ENCODE results near the gene PDPR.
A peak's percentile ranks its signal among the peaks of the same experiment; 100 is the strongest.
"Not testable (repeated sequence)": the region's sequence is repeated elsewhere in the genome, so short reads cannot be mapped to it uniquely, and the experiment has no call there.

PDPR gene

GRCh38 chr16:70113982-70114826 is at the start of gene PDPR:
Gene PDPR, plus strand, starts transcription at chr16:70114332. Its CDS starts 6,161 bp downstream, at chr16:70120493.
- peak; percentile 95 for DNase-seq

GRCh38 chr16:70064841-70065370 is 49.2 kb upstream of the PDPR start:
- DNase-seq: peak; percentile 45

DNA sequence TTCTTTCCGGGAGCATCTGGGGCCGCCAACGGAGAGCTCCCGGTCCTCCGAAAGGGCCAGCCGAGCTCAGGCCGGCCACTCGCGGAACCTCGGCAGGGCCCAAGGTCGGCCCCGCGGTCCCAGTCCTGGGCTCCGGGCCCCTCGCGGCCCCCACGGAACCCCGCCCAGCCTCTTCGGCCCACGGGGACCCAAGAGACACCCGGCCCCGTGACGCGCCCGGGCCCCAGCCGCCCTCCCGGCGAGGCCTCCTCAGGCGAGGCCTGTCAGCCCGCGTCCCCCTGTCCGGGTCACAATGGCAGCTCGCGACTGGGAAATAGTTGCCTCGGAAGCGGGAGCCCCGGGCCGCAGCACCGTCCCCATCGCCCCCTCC is 48.8 kb upstream of the PDPR start:
- DNase-seq: not testable (repeated sequence)

DNA sequence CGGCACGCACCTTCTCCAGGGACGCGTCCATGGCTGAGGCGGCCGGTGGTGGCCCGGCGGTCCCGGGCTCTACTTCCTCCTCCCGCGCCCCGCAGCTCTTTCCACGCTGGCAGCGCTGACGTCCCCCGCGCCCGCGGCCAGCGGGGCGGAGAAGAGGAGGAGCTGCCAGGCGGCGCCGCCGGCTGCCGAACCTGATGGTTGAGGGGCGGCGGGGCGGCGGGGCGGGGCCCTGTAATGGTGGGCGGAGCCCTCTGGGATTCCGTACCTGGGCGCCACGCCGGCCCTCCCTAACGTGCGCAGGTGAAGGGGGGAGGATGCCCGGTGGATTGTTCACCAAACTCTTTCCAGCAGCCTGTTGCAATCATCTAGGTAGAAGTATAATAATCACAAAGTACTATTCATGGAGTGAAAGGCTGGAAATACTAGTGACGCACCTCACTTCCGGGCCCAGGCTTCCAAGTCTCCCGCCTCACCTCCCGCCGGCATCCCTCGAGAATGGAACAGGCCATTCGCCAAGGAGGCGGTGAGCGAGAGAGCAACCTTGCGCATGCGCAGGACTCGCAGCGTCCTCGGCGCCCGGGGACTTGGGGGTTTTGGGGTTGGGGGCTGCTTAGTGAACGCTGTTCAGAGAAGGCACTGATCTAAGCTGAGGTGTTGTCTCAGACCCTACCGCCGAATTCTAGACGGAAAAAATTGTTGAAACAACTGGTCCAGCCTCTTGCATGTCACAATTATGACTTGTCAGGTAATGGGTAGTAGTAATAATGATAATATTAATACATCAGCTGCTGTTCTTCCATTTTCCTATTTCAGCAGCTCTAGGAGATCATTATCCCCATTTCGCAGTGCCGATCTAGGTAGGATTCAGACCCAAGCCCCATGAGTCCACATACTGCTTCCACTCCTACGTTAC is 48.1 kb upstream of the PDPR start:
- DNase-seq: peak; percentile 88

DNA sequence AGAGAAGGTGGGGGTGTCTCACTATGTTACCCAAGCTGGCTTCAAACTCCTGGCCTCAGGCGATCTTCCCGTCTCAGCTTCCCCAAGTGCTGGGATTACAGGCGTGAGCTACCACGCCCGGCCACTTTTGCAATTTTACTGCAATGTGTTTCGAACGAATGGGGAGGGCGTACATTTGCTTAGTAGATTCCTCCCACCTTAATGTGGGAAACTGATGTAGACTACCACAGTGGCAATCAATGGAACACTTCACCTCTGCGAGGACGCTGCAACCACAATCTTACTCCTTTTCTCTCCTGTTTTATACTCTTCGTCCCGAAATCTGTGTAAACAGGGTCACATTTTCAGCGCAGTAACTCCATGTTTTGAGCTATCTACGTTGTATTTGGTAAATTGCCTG is 47.4 kb upstream of the PDPR start:
- not testable (repeated sequence) for DNase-seq

GRCh38 chr16:70079081-70079480 is 35.1 kb upstream of the PDPR start:
- DNase-seq: not testable (repeated sequence)

DNA sequence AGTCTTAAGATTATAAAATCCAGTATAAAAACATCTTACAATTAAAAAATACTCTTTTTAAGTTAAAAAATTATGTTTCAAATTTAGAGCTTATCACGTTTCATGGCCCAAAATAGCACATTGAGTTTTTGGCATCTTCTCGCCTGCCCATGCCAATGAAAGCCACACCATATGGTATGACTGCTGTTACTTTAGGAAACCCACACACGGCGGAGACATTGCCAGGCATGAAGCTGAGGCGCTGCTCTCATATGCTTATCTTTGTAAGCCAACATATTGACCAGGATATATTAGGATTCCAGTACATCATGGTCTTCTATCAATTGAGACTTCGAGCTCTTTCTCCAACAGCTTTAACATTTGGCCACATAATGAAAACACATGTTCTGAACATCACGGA is 32.9 kb upstream of the PDPR start:
- not testable (repeated sequence) for DNase-seq

GRCh38 chr16:70083931-70084330 is 30.2 kb upstream of the PDPR start:
- DNase-seq: not testable (repeated sequence)

DNA sequence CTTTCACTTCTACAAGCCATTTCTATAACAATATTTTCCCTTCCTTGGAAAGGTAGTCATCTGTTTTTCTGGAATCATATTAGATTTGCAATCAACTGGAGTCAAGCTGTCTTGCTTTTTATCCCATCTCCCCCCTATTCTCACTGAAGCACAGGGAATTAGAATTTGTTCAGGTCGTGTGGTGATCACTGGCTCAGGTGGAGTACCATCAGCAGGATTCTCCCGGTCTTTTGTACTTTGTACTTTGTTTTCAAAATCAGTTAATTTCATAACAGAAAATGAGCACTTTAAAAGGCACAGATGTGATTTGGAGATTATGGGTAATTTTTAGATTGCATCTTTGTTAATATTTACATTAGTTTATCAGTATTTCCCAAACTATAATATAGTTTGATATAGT is 26.0 kb upstream of the PDPR start:
- not testable (repeated sequence) for DNase-seq

DNA sequence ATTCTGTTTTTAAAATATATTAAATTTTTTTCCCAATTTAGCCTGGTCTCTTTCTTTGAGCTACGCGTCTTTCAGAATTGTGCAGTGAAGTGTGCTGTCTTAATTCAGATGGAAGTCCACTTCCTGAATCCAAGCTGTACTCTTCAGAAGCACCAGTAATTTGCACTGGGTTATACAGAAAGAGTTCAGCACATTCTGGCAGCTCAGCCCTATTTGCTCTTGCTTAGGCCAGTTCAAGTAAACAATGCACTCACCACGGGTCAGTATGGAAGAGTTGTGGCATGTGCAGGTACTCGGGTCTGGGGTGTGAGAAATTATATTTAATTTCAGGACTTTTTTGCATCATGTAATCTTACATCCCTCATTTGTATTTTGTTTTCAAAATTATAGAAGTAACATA is 25.3 kb upstream of the PDPR start:
- not testable (repeated sequence) for DNase-seq

- DNase-seq: not testable (repeated sequence)
These were observed 24.8 kb upstream of the PDPR start for GRCh38 chr16:70089289-70089688.

GRCh38 chr16:70091104-70091503 is 23.0 kb upstream of the PDPR start:
- DNase-seq: not testable (repeated sequence)

- not testable (repeated sequence) for DNase-seq
These were observed 20.0 kb upstream of the PDPR start for GRCh38 chr16:70094096-70094495.

DNA sequence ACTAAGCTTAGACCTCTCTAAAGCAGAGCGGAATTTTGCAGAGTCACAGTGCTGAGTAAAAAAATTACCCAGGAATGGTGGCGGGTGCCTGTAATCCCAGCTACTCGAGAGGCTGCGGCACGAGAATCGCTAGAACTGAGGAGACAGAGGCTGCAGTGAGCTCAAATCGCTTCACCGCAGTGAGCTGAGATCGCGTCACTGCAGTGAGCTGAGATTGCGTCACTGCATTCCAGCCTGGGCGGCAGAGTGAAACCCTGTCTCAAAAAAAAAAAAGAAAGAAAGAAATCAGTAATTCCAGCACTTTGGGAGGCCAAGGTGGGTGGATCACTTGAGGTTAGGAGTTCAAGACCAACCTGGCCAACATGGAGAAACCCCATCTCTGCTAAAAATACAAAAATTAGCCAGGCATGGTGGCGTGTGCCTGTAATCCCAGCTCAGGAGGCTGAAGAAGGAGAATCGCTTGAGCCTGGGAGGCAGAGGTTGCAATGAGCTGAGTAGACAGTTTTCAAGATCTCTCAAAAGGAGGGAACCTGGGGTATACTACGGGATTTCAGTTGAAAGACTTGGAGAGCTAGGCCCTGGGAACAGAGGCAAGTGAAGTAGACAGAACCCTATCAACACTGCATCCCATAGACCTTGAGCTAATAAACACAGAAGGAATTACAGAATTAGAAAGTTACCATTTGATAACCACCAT is 4.4 kb upstream of the PDPR start:
- not testable (repeated sequence) for DNase-seq

DNA sequence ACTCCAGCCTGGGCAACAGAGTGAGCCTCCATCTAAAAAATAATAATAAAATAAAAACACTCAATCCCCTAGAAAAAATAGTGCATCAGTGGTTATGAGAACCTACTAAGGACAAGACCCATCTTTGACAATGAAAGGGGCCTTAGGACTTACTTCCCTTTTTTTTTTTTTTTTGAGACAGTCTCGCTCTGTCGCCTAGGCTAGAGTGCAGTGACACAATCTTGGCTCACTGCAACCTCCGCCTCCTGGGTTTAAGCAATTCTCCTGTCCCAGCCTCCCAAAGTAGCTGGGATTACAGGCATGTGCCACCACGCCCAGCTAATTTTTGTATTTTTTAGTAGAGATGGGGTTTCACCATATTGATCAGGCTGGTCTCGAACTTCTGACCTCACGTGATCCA is 2.0 kb upstream of the PDPR start:
- not testable (repeated sequence) for DNase-seq

- not testable (repeated sequence) for DNase-seq
These were observed 542 bp upstream of the PDPR start for GRCh38 chr16:70113599-70113981.

DNA sequence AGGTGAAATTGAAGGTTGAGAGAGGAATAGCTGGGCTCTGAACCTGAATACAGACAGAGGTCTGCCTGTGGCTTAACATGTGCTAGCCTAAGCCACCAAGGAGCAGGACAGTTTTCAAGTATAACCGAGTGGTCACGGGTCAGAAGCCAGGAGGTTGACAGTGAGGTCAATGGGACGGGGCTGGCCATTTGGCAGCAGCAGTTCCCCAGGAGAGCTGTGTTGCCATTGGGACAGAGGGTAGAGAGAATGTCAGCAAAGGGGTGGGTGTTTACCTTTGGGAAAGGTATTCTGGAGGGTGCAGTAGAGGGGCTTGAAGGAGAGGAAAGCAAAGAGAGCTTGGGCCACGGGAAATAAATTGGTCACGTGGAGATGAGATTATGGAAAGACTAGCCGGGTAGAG is 4.2 kb downstream of the PDPR start:
- DNase-seq: not testable (repeated sequence)

DNA sequence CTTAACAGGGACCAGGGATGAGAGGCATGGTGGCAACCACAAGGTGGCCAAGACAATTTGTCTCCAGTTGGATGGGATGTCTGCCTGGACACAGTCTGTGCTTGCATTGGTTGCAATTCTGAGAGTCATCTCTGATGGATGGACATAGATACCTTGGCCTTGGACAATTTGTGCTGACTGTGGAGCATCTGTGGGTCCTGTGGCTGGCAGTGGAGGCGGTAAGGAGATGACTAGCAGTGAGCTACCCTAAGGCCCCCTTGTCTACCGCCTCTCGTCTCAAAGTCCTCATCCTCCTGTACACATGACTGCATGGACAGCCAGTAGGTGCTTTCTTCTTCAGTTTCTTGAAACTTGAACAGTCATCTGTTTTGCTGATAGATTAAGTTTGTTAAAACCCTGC is 4.6 kb downstream of the PDPR start:
- DNase-seq: not testable (repeated sequence)

GRCh38 chr16:70120398-70120797 is 6.3 kb downstream of the PDPR start:
- not testable (repeated sequence) for DNase-seq

GRCh38 chr16:70123822-70124221 is 9.7 kb downstream of the PDPR start:
- DNase-seq: not testable (repeated sequence)

- not testable (repeated sequence) for DNase-seq
These were observed 12.1 kb downstream of the PDPR start for GRCh38 chr16:70126226-70126625.

DNA sequence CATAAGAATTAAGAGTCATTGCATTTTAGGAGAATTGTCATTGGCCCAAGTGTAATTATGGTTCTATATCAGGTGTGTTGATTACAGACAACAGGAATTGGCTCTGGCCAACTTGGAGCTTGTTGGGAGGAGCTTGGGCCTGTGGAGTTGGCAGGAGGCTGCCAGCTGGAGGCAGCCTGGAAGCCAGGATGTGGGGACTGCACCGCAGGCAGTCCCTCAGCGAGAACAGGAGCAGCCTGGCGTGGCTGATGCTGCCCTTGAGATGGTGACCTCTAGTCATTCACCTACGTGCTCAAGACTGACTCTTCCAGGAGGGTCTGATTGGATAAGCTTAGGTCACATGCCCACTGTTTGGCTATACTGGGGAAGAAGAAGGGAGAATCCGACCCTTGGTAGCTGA is 13.6 kb downstream of the PDPR start:
- DNase-seq: not testable (repeated sequence)

- not testable (repeated sequence) for DNase-seq
These were observed 14.7 kb downstream of the PDPR start for GRCh38 chr16:70128844-70129243.
